Measurements from ENCODE around the gene ABHD17B. TPM values are rescaled to one million over a fixed set of nuclear protein-coding genes. Genes with fewer than 3 reads are reported as not detected.
"Not testable (repeated sequence)": the region's sequence is repeated elsewhere in the genome, so short reads cannot be mapped to it uniquely, and the experiment has no call there.

ABHD17B gene
- total RNA-seq, 2 experiments from 2014 or later: 11.4 to 11.7 TPM

DNA sequence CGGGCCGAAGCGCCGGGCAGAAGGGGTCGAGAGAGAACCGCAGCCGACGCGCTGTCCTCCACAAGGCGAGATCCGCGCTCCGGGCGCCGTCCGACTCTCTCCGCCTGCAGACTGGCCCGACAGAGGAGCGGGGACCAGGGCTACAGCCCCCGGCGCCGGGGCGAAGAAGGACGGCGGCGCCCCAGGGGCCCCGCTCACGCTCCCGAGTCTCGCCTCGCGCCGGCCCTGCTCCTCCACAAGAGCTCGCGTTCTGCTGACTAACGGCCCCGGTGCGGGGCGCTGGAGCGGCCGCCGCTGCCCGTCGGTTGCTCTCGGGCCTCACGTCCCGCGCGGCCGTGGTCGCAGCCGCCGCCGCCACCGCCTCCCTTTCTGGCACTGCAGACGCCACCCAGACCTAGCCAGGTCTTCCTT is 338 bp downstream of the ABHD17B start:
- DNase-seq: no peak
- ChIA-PET CTCF (interaction anchor here (0.8 to 1.9 kb wide), 7 partner anchors 16 to 127 kb away, joined by 3 to 11 read pairs (median 4); no protein-coding TSS in a partner anchor), POLR2A (interaction anchor here (0.8 to 1.5 kb wide), 4 partner anchors 13 to 146 kb away, joined by 3 to 8 read pairs (median 4); no protein-coding TSS in a partner anchor)
- Mint-ChIP-seq H3K36me3 (peaks cover 6% of the 10 kb centered on the region), H3K4me1 (ENCODE audit: low read depth) (peaks cover 49% of the 10 kb centered on the region), H3K9me3 (no peaks in the 10 kb centered on the region), H3K4me3 (peak overlapping the region; percentile 97), H3K27ac (peak overlapping the region; percentile 92), H3K27me3 (no peaks in the 10 kb centered on the region)
- intact Hi-C loops (cut with micrococcal nuclease): loop anchor here (1.0 to 10.0 kb wide), 14 partner anchors 9 to 1656 kb away; partner anchors contain the start of genes SMC5, TMC1 and ZFAND5

GRCh38 chr9:71909887-71910649 is 925 bp downstream of the ABHD17B start:
- intact Hi-C loops (cut with micrococcal nuclease): loop anchor here (2.0 to 10.0 kb wide), 10 partner anchors 13 to 1655 kb away; partner anchors contain the start of genes SMC5, TMC1 and ZFAND5

DNA sequence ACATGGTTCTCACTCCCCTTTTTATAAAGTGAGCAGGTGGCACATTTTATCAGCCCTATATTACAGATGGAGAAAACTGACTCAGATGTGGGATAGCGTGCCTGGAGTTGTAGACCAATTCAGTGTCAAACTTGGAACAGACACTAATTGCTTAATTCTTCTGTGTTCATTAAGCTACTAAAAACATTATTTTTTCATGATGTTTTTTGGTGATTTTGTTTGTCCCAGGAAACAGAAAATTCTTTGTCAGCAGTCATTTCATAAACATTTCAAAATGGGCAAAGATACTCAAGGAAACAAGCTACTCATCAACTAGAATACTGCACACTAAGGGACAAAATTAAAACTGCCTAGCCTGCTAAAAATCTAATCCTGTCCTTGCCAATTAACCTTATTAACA is 2.2 kb downstream of the ABHD17B start:
- Mint-ChIP-seq H3K27me3 (no peaks in the 10 kb centered on the region), H3K9me3 (no peaks in the 10 kb centered on the region), H3K27ac (no peak overlapping the region), H3K36me3 (peaks cover 6% of the 10 kb centered on the region), H3K4me3 (peak overlapping the region; percentile 97), H3K4me1 (ENCODE audit: low read depth) (peaks cover 48% of the 10 kb centered on the region)
- CTCF ChIA-PET: no interaction called here
- no peak for DNase-seq
- intact Hi-C loops (cut with micrococcal nuclease): no loop called here
- POLR2A ChIA-PET: no interaction called here

More at GRCh38 chr9:71909887-71910649, 925 bp downstream of the ABHD17B start:
- peaks cover 48% of the 10 kb centered on the region for H3K4me1 Mint-ChIP-seq (ENCODE audit: low read depth)
- H3K9me3 Mint-ChIP-seq: no peaks in the 10 kb centered on the region
- H3K4me3 Mint-ChIP-seq: peak overlapping the region; percentile 97
- CTCF ChIA-PET: interaction anchor here (1.0 kb wide), 1 partner anchor 15 kb away, joined by 5 read pairs; no protein-coding TSS in a partner anchor
- peak overlapping the region; percentile 69 for H3K27ac Mint-ChIP-seq
- peak; percentile 56 for DNase-seq
- no peaks in the 10 kb centered on the region for H3K27me3 Mint-ChIP-seq
- POLR2A ChIA-PET: interaction anchor here (0.6 kb wide), 1 partner anchor 18 kb away, joined by 3 read pairs; no protein-coding TSS in a partner anchor
- H3K36me3 Mint-ChIP-seq: peaks cover 6% of the 10 kb centered on the region

GRCh38 chr9:71904076-71904475 is 6.9 kb downstream of the ABHD17B start:
- no peak overlapping the region for H3K4me3 Mint-ChIP-seq
- no peak for DNase-seq
- no peak overlapping the region for H3K27ac Mint-ChIP-seq
- H3K4me1 Mint-ChIP-seq (ENCODE audit: low read depth): peaks cover 34% of the 10 kb centered on the region
- ChIA-PET CTCF (interaction anchor here (1.2 kb wide), 1 partner anchor 98 kb away, joined by 3 read pairs; no protein-coding TSS in a partner anchor), POLR2A (no interaction called here)
- no peaks in the 10 kb centered on the region for H3K27me3 Mint-ChIP-seq
- intact Hi-C loops (cut with micrococcal nuclease): no loop called here
- H3K9me3 Mint-ChIP-seq: no peaks in the 10 kb centered on the region
- H3K36me3 Mint-ChIP-seq: no peaks in the 10 kb centered on the region

DNA sequence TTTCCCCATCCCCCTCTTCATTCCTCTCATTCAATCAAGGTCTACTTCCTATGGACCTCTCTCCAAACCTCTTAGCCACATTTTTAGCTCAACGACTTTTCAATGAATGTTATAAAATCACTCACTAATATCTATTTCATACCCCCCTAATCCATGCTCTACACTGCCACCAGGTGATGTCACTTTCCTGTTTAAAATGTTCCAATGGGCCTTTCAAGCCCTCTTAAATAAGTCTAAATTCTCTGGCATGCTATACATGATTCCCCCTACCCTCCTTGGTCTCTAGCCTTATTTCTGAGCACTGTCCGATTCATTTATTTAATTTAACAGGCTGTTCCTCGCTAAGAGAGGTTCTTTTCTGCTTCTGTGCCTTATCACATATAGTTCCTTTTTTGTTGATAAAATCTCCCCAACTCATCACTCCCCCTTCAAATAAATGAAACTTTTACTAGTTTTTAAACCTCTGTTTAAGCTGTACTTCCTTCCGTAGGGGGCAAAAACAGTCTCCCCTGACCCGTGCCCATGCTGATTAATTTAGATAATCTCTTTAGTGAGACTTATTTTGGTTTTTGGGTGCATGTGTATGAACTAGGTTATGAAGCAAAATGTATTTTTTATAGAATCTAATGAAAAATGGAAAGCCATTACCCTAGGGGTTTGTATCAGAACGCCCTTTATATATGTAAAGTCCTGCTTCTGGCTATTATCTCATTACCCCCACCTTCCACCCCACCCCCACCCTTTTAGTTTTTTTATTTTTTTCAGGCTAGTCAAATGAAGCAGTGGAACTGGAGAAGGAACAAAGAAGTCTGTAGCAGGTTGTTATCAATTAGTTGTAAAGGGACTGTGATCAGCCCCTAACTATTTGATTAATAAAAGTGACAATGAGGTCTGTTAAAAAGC is 9.0 kb downstream of the ABHD17B start:
- ChIA-PET CTCF (interaction anchor here (1.5 kb wide), 1 partner anchor 83 kb away, joined by 3 read pairs; no protein-coding TSS in a partner anchor), POLR2A (no interaction called here)
- H3K36me3 Mint-ChIP-seq: peaks cover 2% of the 10 kb centered on the region
- intact Hi-C loops (cut with micrococcal nuclease): loop anchor here (1.0 kb wide), 1 partner anchor 9 kb away; the partner anchor contains the start of genes ABHD17B and C9orf85
- no peak for DNase-seq
- H3K4me1 Mint-ChIP-seq (ENCODE audit: low read depth): peaks cover 44% of the 10 kb centered on the region
- H3K27me3 Mint-ChIP-seq: no peaks in the 10 kb centered on the region
- H3K4me3 Mint-ChIP-seq: no peak overlapping the region
- no peaks in the 10 kb centered on the region for H3K9me3 Mint-ChIP-seq
- no peak overlapping the region for H3K27ac Mint-ChIP-seq

DNA sequence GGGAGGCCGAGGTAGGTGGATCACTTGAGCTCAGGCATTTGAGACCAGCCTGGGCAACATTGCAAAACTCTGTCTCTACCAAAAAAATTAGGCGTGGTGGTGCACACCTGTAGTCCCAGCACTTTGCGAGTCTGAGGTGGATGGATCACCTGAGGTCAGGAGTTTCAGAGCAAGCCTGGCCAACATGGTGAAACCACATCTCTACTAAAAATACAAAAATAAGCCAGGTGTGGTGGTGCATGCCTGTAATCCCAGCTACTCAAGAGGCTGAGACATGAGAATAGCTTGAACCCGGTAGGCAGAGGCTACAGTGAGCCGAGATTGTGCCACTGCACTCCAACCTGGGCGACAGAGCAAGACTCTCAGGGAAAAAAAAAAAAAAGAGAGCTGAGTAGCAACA is 12.2 kb downstream of the ABHD17B start:
- not testable (repeated sequence) for DNase-seq, H3K36me3 Mint-ChIP-seq, H3K4me3 Mint-ChIP-seq, H3K27me3 Mint-ChIP-seq, H3K27ac Mint-ChIP-seq, H3K9me3 Mint-ChIP-seq
- intact Hi-C loops (cut with micrococcal nuclease): loop anchor here (5.0 kb wide), 4 partner anchors 41 to 116 kb away; no protein-coding TSS in a partner anchor
- POLR2A ChIA-PET: interaction anchor here (1.6 kb wide), 1 partner anchor 13 kb away, joined by 6 read pairs; the partner anchor contains the start of genes ABHD17B and C9orf85
- H3K4me1 Mint-ChIP-seq (ENCODE audit: low read depth): peaks cover 55% of the 10 kb centered on the region
- CTCF ChIA-PET: interaction anchor here (1.2 kb wide), 1 partner anchor 14 kb away, joined by 6 read pairs; no protein-coding TSS in a partner anchor

GRCh38 chr9:71897577-71897976 is 13.4 kb downstream of the ABHD17B start:
- POLR2A ChIA-PET: interaction anchor here (0.7 kb wide), 1 partner anchor 14 kb away, joined by 4 read pairs; the partner anchor contains the start of genes ABHD17B and C9orf85
- H3K27me3 Mint-ChIP-seq: no peaks in the 10 kb centered on the region
- peaks cover 2% of the 10 kb centered on the region for H3K36me3 Mint-ChIP-seq
- no peak overlapping the region for H3K4me3 Mint-ChIP-seq
- CTCF ChIA-PET: interaction anchor here (0.6 kb wide), 1 partner anchor 18 kb away, joined by 3 read pairs; no protein-coding TSS in a partner anchor
- H3K9me3 Mint-ChIP-seq: no peaks in the 10 kb centered on the region
- no peak overlapping the region for H3K27ac Mint-ChIP-seq
- intact Hi-C loops (cut with micrococcal nuclease): loop anchor here (2.0 to 5.0 kb wide), 5 partner anchors 13 to 115 kb away; partner anchors contain the start of genes ABHD17B and C9orf85
- H3K4me1 Mint-ChIP-seq (ENCODE audit: low read depth): peaks cover 61% of the 10 kb centered on the region
- DNase-seq: no peak

GRCh38 chr9:71896761-71897160 is 14.2 kb downstream of the ABHD17B start:
- intact Hi-C loops (cut with micrococcal nuclease): loop anchor here (2.0 to 5.0 kb wide), 5 partner anchors 14 to 114 kb away; partner anchors contain the start of genes ABHD17B and C9orf85
- H3K4me3 Mint-ChIP-seq: no peak overlapping the region
- H3K36me3 Mint-ChIP-seq: peaks cover 2% of the 10 kb centered on the region
- H3K9me3 Mint-ChIP-seq: no peaks in the 10 kb centered on the region
- POLR2A ChIA-PET: no interaction called here
- DNase-seq: no peak
- peaks cover 57% of the 10 kb centered on the region for H3K4me1 Mint-ChIP-seq (ENCODE audit: low read depth)
- H3K27me3 Mint-ChIP-seq: no peaks in the 10 kb centered on the region
- H3K27ac Mint-ChIP-seq: no peak overlapping the region
- CTCF ChIA-PET: no interaction called here

GRCh38 chr9:71895955-71896354 is 15.0 kb downstream of the ABHD17B start:
- POLR2A ChIA-PET: interaction anchor here (0.8 to 1.4 kb wide), 2 partner anchors 10 to 15 kb away, joined by 3 read pairs; partner anchors contain the start of genes ABHD17B and C9orf85

DNA sequence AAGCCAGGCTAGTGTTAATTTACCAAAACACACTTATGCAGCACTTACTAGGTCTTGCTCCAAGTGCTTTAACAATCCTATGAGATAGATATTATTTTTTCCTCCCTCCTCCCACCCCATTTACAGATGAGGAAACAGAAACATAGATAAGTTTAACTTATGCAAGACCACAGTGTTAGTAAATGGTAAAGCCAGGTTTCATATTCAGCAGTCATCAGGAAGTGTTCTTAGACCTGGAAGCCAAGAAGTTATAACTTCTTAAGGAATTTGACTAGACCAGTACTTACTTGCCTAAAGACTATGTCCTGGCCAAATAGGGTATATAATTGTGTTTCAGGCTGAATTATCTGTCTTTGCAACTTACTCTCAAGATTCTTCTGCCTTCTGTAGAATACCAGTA is 15.9 kb downstream of the ABHD17B start:
- Mint-ChIP-seq H3K9me3 (no peaks in the 10 kb centered on the region), H3K36me3 (peaks cover 2% of the 10 kb centered on the region), H3K4me1 (ENCODE audit: low read depth) (peaks cover 51% of the 10 kb centered on the region), H3K27me3 (no peaks in the 10 kb centered on the region), H3K4me3 (no peak overlapping the region), H3K27ac (no peak overlapping the region)
- ChIA-PET POLR2A (interaction anchor here (1.4 kb wide), 1 partner anchor 9 kb away, joined by 3 read pairs; no protein-coding TSS in a partner anchor), CTCF (interaction anchor here (1.0 kb wide), 1 partner anchor 16 kb away, joined by 5 read pairs; the partner anchor contains the start of gene ABHD17B)
- intact Hi-C loops (cut with micrococcal nuclease): loop anchor here (5.0 kb wide), 4 partner anchors 38 to 113 kb away; no protein-coding TSS in a partner anchor
- no peak for DNase-seq

More at GRCh38 chr9:71895955-71896354, 15.0 kb downstream of the ABHD17B start:
- CTCF ChIA-PET: interaction anchor here (0.8 to 1.0 kb wide), 2 partner anchors 8 to 89 kb away, joined by 3 to 4 read pairs; no protein-coding TSS in a partner anchor
- H3K36me3 Mint-ChIP-seq: peaks cover 2% of the 10 kb centered on the region
- H3K4me1 Mint-ChIP-seq (ENCODE audit: low read depth): peaks cover 53% of the 10 kb centered on the region
- no peaks in the 10 kb centered on the region for H3K9me3 Mint-ChIP-seq
- DNase-seq: no peak
- no peaks in the 10 kb centered on the region for H3K27me3 Mint-ChIP-seq
- H3K27ac Mint-ChIP-seq: no peak overlapping the region
- intact Hi-C loops (cut with micrococcal nuclease): loop anchor here (2.0 to 5.0 kb wide), 5 partner anchors 15 to 114 kb away; partner anchors contain the start of genes ABHD17B and C9orf85
- H3K4me3 Mint-ChIP-seq: no peak overlapping the region
